Progenitor cell of endocrine pancreas (in vitro differentiated cells): ENCODE measurements around the gene NOL12. TPM values are rescaled to one million over a fixed set of nuclear protein-coding genes. Genes with fewer than 3 reads are reported as not detected.

Experiments
- DNase-seq: peaks from one replicate; pipeline ENCODE4 v3.0.0; 2021; ENCODE audit warnings: low spot score; ENCODE audit not compliant: unreplicated experiment
- H3K27ac Mint-ChIP-seq: 2 replicates; pipeline ENCODE4 v1.8.0; 2021; ENCODE audit warnings: mild to moderate bottlenecking, moderate library complexity, mixed read lengths
- H3K27me3 Mint-ChIP-seq: 2 replicates; pipeline ENCODE4 v1.8.0; 2021; ENCODE audit warnings: mixed read lengths
- H3K36me3 Mint-ChIP-seq: 2 replicates; pipeline ENCODE4 v1.8.0; 2022; ENCODE audit warnings: mixed read lengths; ENCODE audit not compliant: insufficient read depth
- H3K4me1 Mint-ChIP-seq: 2 replicates; pipeline ENCODE4 v1.8.0; 2021; ENCODE audit warnings: low read depth, mixed read lengths
- H3K4me3 Mint-ChIP-seq: 2 replicates; pipeline ENCODE4 v1.8.0; 2021; ENCODE audit warnings: low read depth, mild to moderate bottlenecking, moderate library complexity, mixed read lengths
- H3K9me3 Mint-ChIP-seq: 2 replicates; pipeline ENCODE4 v1.8.0; 2021; ENCODE audit warnings: low read depth, mixed read lengths
- total RNA-seq: library from RNA; stranded (reverse); gene quantifications from 2 replicates; pipeline ENCODE4 v1.2.1, GENCODE V29; 2021
- TF ChIP-seq, protein P1 (sequence below): fragments of 200-600 bp; sonication (generic); IDR thresholded peaks from one replicate; pipeline ENCODE4 v1.5.0; 2021; ENCODE audit warnings: antibody characterized with exemption, mild to moderate bottlenecking; ENCODE audit not compliant: unreplicated experiment

The NOL12 gene
- total RNA-seq, 1 donor from 2014 or later = 17.1 TPM

- no peak overlapping the region for H3K27ac Mint-ChIP-seq
- no peak for DNase-seq
- H3K9me3 Mint-ChIP-seq = no peaks in the 10 kb centered on the region
Observed at GRCh38 chr22:37677493-37677974, 8.6 kb upstream of the NOL12 start.

GRCh38 chr22:37678372-37678771 lies 7.8 kb upstream of the NOL12 start:
- Mint-ChIP-seq H3K4me1 (peaks cover 1% of the 10 kb centered on the region), H3K36me3 (no peaks in the 10 kb centered on the region), H3K9me3 (no peaks in the 10 kb centered on the region), H3K27me3 (peaks cover 17% of the 10 kb centered on the region), H3K4me3 (no peak overlapping the region), H3K27ac (no peak overlapping the region)
- DNase-seq = no peak
- TF ChIP-seq, protein P1, sequence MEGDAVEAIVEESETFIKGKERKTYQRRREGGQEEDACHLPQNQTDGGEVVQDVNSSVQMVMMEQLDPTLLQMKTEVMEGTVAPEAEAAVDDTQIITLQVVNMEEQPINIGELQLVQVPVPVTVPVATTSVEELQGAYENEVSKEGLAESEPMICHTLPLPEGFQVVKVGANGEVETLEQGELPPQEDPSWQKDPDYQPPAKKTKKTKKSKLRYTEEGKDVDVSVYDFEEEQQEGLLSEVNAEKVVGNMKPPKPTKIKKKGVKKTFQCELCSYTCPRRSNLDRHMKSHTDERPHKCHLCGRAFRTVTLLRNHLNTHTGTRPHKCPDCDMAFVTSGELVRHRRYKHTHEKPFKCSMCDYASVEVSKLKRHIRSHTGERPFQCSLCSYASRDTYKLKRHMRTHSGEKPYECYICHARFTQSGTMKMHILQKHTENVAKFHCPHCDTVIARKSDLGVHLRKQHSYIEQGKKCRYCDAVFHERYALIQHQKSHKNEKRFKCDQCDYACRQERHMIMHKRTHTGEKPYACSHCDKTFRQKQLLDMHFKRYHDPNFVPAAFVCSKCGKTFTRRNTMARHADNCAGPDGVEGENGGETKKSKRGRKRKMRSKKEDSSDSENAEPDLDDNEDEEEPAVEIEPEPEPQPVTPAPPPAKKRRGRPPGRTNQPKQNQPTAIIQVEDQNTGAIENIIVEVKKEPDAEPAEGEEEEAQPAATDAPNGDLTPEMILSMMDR = no peak

More at GRCh38 chr22:37677493-37677974, 8.6 kb upstream of the NOL12 start:
- TF ChIP-seq, protein P1 = no peak
- H3K27me3 Mint-ChIP-seq = peaks cover 17% of the 10 kb centered on the region
- peaks cover 1% of the 10 kb centered on the region for H3K4me1 Mint-ChIP-seq
- H3K36me3 Mint-ChIP-seq = no peaks in the 10 kb centered on the region
- peak overlapping the region; percentile 9 for H3K4me3 Mint-ChIP-seq

GRCh38 chr22:37679670-37680069 lies 6.5 kb upstream of the NOL12 start:
- Mint-ChIP-seq H3K4me1 (peaks cover 1% of the 10 kb centered on the region), H3K4me3 (no peak overlapping the region), H3K27ac (no peak overlapping the region), H3K36me3 (no peaks in the 10 kb centered on the region), H3K9me3 (no peaks in the 10 kb centered on the region), H3K27me3 (peaks cover 17% of the 10 kb centered on the region)
- TF ChIP-seq, protein P1 = no peak
- DNase-seq = no peak

GRCh38 chr22:37680191-37680851 lies 5.8 kb upstream of the NOL12 start:
- H3K4me1 Mint-ChIP-seq = peaks cover 1% of the 10 kb centered on the region

DNA sequence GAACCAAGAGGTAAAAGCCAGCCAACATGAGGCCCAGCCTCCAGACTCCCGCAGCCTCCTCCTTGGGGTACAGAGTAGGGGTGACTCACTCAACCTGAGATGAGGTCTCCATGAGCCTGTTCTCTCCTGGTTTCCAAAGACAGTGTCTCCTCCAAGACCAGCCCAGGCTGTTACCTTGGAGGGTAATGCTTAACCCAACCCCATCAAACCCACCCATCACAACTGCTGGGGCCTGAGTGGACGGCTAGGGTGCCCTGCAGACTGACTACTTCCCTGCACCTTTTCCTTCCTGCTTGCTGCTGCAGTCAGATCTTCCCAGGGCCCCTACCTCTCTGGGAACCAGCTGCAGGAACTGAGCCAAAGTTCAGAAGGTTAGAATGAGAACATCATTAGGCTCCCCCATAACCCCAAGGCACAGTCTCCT lies 5.1 kb upstream of the NOL12 start:
- no peak for DNase-seq
- no peak overlapping the region for H3K4me3 Mint-ChIP-seq
- H3K9me3 Mint-ChIP-seq = no peaks in the 10 kb centered on the region
- peaks cover 17% of the 10 kb centered on the region for H3K27me3 Mint-ChIP-seq
- TF ChIP-seq, protein P1 = no peak
- no peaks in the 10 kb centered on the region for H3K36me3 Mint-ChIP-seq
- H3K4me1 Mint-ChIP-seq = peaks cover 3% of the 10 kb centered on the region
- H3K27ac Mint-ChIP-seq = no peak overlapping the region

More at GRCh38 chr22:37680191-37680851, 5.8 kb upstream of the NOL12 start:
- peaks cover 17% of the 10 kb centered on the region for H3K27me3 Mint-ChIP-seq
- H3K4me3 Mint-ChIP-seq = no peak overlapping the region
- H3K9me3 Mint-ChIP-seq = no peaks in the 10 kb centered on the region
- TF ChIP-seq, protein P1 = no peak
- no peak overlapping the region for H3K27ac Mint-ChIP-seq
- H3K36me3 Mint-ChIP-seq = no peaks in the 10 kb centered on the region
- DNase-seq = no peak
